ENCODE measurements around the gene TNXB.
"Not testable (repeated sequence)": the region's sequence is repeated elsewhere in the genome, so short reads cannot be mapped to it uniquely, and the experiment has no call there.

Gene TNXB

GRCh38 chr6:32064706-32065105 is 44.4 kb downstream of the TNXB start:
- no peak for DNase-seq (ENCODE audit: low spot score)

- no peak for DNase-seq (ENCODE audit: low spot score)
Measured at GRCh38 chr6:32060966-32061655, 48.0 kb downstream of the TNXB start.

- no peak for DNase-seq (ENCODE audit: low spot score)
Measured at GRCh38 chr6:32058511-32058963, 50.6 kb downstream of the TNXB start.

GRCh38 chr6:32057966-32058365 is 51.2 kb downstream of the TNXB start:
- DNase-seq (ENCODE audit: low spot score): no peak

- DNase-seq (ENCODE audit: low spot score): no peak
Measured at GRCh38 chr6:32056254-32056653, 52.9 kb downstream of the TNXB start.

GRCh38 chr6:32055756-32056155 is 53.4 kb downstream of the TNXB start:
- DNase-seq (ENCODE audit: low spot score): not testable (repeated sequence)

GRCh38 chr6:32053314-32053713 is 55.8 kb downstream of the TNXB start:
- not testable (repeated sequence) for DNase-seq (ENCODE audit: low spot score)

- not testable (repeated sequence) for DNase-seq (ENCODE audit: low spot score)
Measured at GRCh38 chr6:32052626-32053025, 56.5 kb downstream of the TNXB start.

GRCh38 chr6:32050562-32050961 is 58.6 kb downstream of the TNXB start:
- DNase-seq (ENCODE audit: low spot score): no peak

- DNase-seq (ENCODE audit: low spot score): not testable (repeated sequence)
Measured at GRCh38 chr6:32049736-32050135, 59.4 kb downstream of the TNXB start.

GRCh38 chr6:32049149-32049548 is 60.0 kb downstream of the TNXB start:
- DNase-seq (ENCODE audit: low spot score): not testable (repeated sequence)

GRCh38 chr6:32047855-32048766 is 61.0 kb downstream of the TNXB start:
- DNase-seq (ENCODE audit: low spot score): peak; percentile 29

- no peak for DNase-seq (ENCODE audit: low spot score)
Measured at GRCh38 chr6:32047539-32047854, 61.6 kb downstream of the TNXB start.

GRCh38 chr6:32047084-32047478 is 62.1 kb downstream of the TNXB start:
- no peak for DNase-seq (ENCODE audit: low spot score)

GRCh38 chr6:32046450-32047083 is 62.6 kb downstream of the TNXB start:
- no peak for DNase-seq (ENCODE audit: low spot score)

GRCh38 chr6:32045811-32046449 is 63.2 kb downstream of the TNXB start:
- no peak for DNase-seq (ENCODE audit: low spot score)

GRCh38 chr6:32044916-32045315 is 64.2 kb downstream of the TNXB start:
- DNase-seq (ENCODE audit: low spot score): not testable (repeated sequence)

- not testable (repeated sequence) for DNase-seq (ENCODE audit: low spot score)
Measured at GRCh38 chr6:32043589-32044380, 65.4 kb downstream of the TNXB start.

- DNase-seq (ENCODE audit: low spot score): not testable (repeated sequence)
Measured at GRCh38 chr6:32042276-32042675, 66.9 kb downstream of the TNXB start.

GRCh38 chr6:32041385-32041784 is 67.8 kb downstream of the TNXB start:
- not testable (repeated sequence) for DNase-seq (ENCODE audit: low spot score)

- DNase-seq (ENCODE audit: low spot score): not testable (repeated sequence)
Measured at GRCh38 chr6:32041050-32041321, 68.2 kb downstream of the TNXB start.
